ENCODE data around the gene CIC. TPM values are rescaled to one million over a fixed set of nuclear protein-coding genes. Genes with fewer than 3 reads are reported as not detected.

CIC gene
- 10 to 100 TPM; 53.9 to 60.4 TPM for total RNA-seq
- 2.7 TPM for polyA plus RNA-seq

GRCh38 chr19:42268704-42269477, at the start of gene CIC:
TSS of gene CIC (plus strand) at chr19:42269252. CDS start at chr19:42271784, 2,532 bp downstream.
- H3K36me3 Mint-ChIP-seq: peaks cover 0 to 23% (median 0%) of the 10 kb centered on the region in 3 donors
- Histone ChIP-seq H3K4me1 (ENCODE audit: insufficient read depth, low read length) (peaks cover 29% of the 10 kb centered on the region), H3K4me3 (ENCODE audit: low read length) (peak within 1 kb of the TSS; percentile 72), H3K27me3 (ENCODE audit: insufficient read depth, low read length, poor library complexity, severe bottlenecking) (no peaks in the 10 kb centered on the region), H3K9me3 (ENCODE audit: low read length) (no peaks in the 10 kb centered on the region), H3K27ac (ENCODE audit: low read depth, low read length) (peak within 1 kb of the TSS; percentile 98), H3K36me3 (ENCODE audit: insufficient read depth, low read length) (no peaks in the 10 kb centered on the region)
- H3K27ac Mint-ChIP-seq: peak within 1 kb of the TSS in 6 of 8 donors; percentile 95 to 100 (median 98)
- ChIA-PET POLR2A (interaction anchor here (1.0 to 2.5 kb wide), 4 partner anchors 10 to 26 kb away, joined by 5 to 13 read pairs (median 6); partner anchors contain the start of gene GSK3A), CTCF (interaction anchor here (1.0 to 2.5 kb wide), 3 partner anchors 11 to 160 kb away, joined by 4 to 6 read pairs (median 4); no protein-coding TSS in a partner anchor)
- H3K4me3 Mint-ChIP-seq: peak within 1 kb of the TSS in 3 of 7 donors; percentile 83 to 91 (median 89)
- no peaks in the 10 kb centered on the region for H3K9me3 Mint-ChIP-seq
- peak; percentile 99 to 100 (median 99) for DNase-seq
- H3K4me1 Mint-ChIP-seq: peaks cover 21 to 32% (median 27%) of the 10 kb centered on the region in 3 donors
- peaks cover 0 to 4% of the 10 kb centered on the region in 2 donors for H3K27me3 Mint-ChIP-seq

- Mint-ChIP-seq H3K36me3 (peaks cover 3 to 41% (median 4%) of the 10 kb centered on the region in 3 donors), H3K27ac (peak within 1 kb of the TSS; percentile 95 to 99 (median 96)), H3K4me3 (peak within 1 kb of the TSS; percentile 94 to 100 (median 97)), H3K4me1 (peaks cover 45 to 62% (median 50%) of the 10 kb centered on the region in 3 donors), H3K9me3 (peaks cover 0 to 1% (median 0%) of the 10 kb centered on the region in 5 donors), H3K27me3 (peaks cover 0 to 3% of the 10 kb centered on the region in 2 donors)
- ChIA-PET CTCF (interaction anchor here (0.8 to 2.1 kb wide), 8 partner anchors 13 to 87 kb away, joined by 3 to 11 read pairs (median 4); partner anchors contain the start of genes GSK3A and POU2F2), POLR2A (interaction anchor here (0.6 to 2.4 kb wide), 7 partner anchors 18 to 85 kb away, joined by 3 to 10 read pairs (median 5); partner anchors contain the start of gene GSK3A)
- peak within 1 kb of the TSS; percentile 99 for H3K27ac ChIP-seq (ENCODE audit: low read depth, low read length)
- peaks cover 46% of the 10 kb centered on the region for H3K4me1 ChIP-seq (ENCODE audit: insufficient read depth, low read length)
- DNase-seq: peak; percentile 96 to 98 (median 96)
- H3K27me3 ChIP-seq (ENCODE audit: insufficient read depth, low read length, poor library complexity, severe bottlenecking): no peaks in the 10 kb centered on the region
- peaks cover 6% of the 10 kb centered on the region for H3K36me3 ChIP-seq (ENCODE audit: insufficient read depth, low read length)
- peak within 1 kb of the TSS; percentile 75 for H3K4me3 ChIP-seq (ENCODE audit: low read length)
- no peaks in the 10 kb centered on the region for H3K9me3 ChIP-seq (ENCODE audit: low read length)
Observed at GRCh38 chr19:42219812-42220750, 49.0 kb upstream of the CIC start, which contains the start of gene ZNF526. TSS of gene ZNF526 (plus strand) at chr19:42220312. CDS start at chr19:42224404, 4,092 bp downstream.

- DNase-seq: no peak
- no peaks in the 10 kb centered on the region for H3K27me3 ChIP-seq (ENCODE audit: insufficient read depth, low read length, poor library complexity, severe bottlenecking)
- H3K27ac Mint-ChIP-seq: peak overlapping the region; percentile 78 to 99 (median 96)
- peak overlapping the region; percentile 94 to 100 (median 97) for H3K4me3 Mint-ChIP-seq
- peaks cover 0 to 1% (median 0%) of the 10 kb centered on the region in 5 donors for H3K9me3 Mint-ChIP-seq
- H3K27me3 Mint-ChIP-seq: peaks cover 0 to 3% of the 10 kb centered on the region in 2 donors
- H3K4me1 Mint-ChIP-seq: peaks cover 39 to 56% (median 44%) of the 10 kb centered on the region in 3 donors
- H3K9me3 ChIP-seq (ENCODE audit: low read length): no peaks in the 10 kb centered on the region
- H3K4me1 ChIP-seq (ENCODE audit: insufficient read depth, low read length): peaks cover 40% of the 10 kb centered on the region
- peaks cover 3 to 40% (median 4%) of the 10 kb centered on the region in 3 donors for H3K36me3 Mint-ChIP-seq
- H3K4me3 ChIP-seq (ENCODE audit: low read length): peak overlapping the region; percentile 75
- H3K27ac ChIP-seq (ENCODE audit: low read depth, low read length): peak overlapping the region; percentile 99
- H3K36me3 ChIP-seq (ENCODE audit: insufficient read depth, low read length): peaks cover 3% of the 10 kb centered on the region
- ChIA-PET CTCF (interaction anchor here (1.2 to 2.1 kb wide), 5 partner anchors 17 to 88 kb away, joined by 3 to 11 read pairs (median 4); partner anchors contain the start of genes GSK3A and POU2F2), POLR2A (interaction anchor here (0.6 to 2.4 kb wide), 6 partner anchors 18 to 84 kb away, joined by 3 to 10 read pairs (median 4); partner anchors contain the start of gene GSK3A)
Observed at GRCh38 chr19:42220751-42221097, 48.3 kb upstream of the CIC start.

- Histone ChIP-seq H3K27me3 (ENCODE audit: insufficient read depth, low read length, poor library complexity, severe bottlenecking) (no peaks in the 10 kb centered on the region), H3K4me1 (ENCODE audit: insufficient read depth, low read length) (peaks cover 10% of the 10 kb centered on the region), H3K36me3 (ENCODE audit: insufficient read depth, low read length) (peaks cover 23% of the 10 kb centered on the region), H3K4me3 (ENCODE audit: low read length) (no peak overlapping the region), H3K27ac (ENCODE audit: low read depth, low read length) (no peak overlapping the region), H3K9me3 (ENCODE audit: low read length) (no peaks in the 10 kb centered on the region)
- CTCF ChIA-PET: no interaction called here
- DNase-seq: no peak
- H3K9me3 Mint-ChIP-seq: no peaks in the 10 kb centered on the region
- H3K4me3 Mint-ChIP-seq: no peak overlapping the region
- POLR2A ChIA-PET: interaction anchor here (1.1 kb wide), 1 partner anchor 38 kb away, joined by 3 read pairs; no protein-coding TSS in a partner anchor
- H3K36me3 Mint-ChIP-seq: peaks cover 3 to 64% (median 10%) of the 10 kb centered on the region in 3 donors
- H3K27me3 Mint-ChIP-seq: no peaks in the 10 kb centered on the region
- H3K4me1 Mint-ChIP-seq: peaks cover 26 to 51% (median 45%) of the 10 kb centered on the region in 3 donors
- H3K27ac Mint-ChIP-seq: peak overlapping the region in 3 of 8 donors; percentile 20 to 87 (median 80)
Observed at GRCh38 chr19:42224940-42225717, 43.9 kb upstream of the CIC start.

- Histone ChIP-seq H3K27ac (ENCODE audit: low read depth, low read length) (no peak overlapping the region), H3K27me3 (ENCODE audit: insufficient read depth, low read length, poor library complexity, severe bottlenecking) (no peaks in the 10 kb centered on the region), H3K9me3 (ENCODE audit: low read length) (no peaks in the 10 kb centered on the region), H3K4me3 (ENCODE audit: low read length) (no peak overlapping the region), H3K36me3 (ENCODE audit: insufficient read depth, low read length) (peaks cover 25% of the 10 kb centered on the region), H3K4me1 (ENCODE audit: insufficient read depth, low read length) (peaks cover 6% of the 10 kb centered on the region)
- ChIA-PET POLR2A (interaction anchor here (0.6 to 1.1 kb wide), 3 partner anchors 16 to 473 kb away, joined by 3 to 6 read pairs (median 4); partner anchors contain the start of gene GSK3A), CTCF (interaction anchor here (1.0 kb wide), 1 partner anchor 14 kb away, joined by 3 read pairs; no protein-coding TSS in a partner anchor)
- no peaks in the 10 kb centered on the region for H3K9me3 Mint-ChIP-seq
- peaks cover 20 to 44% (median 38%) of the 10 kb centered on the region in 3 donors for H3K4me1 Mint-ChIP-seq
- H3K4me3 Mint-ChIP-seq: no peak overlapping the region
- DNase-seq: no peak
- H3K27ac Mint-ChIP-seq: peak overlapping the region in 2 of 8 donors; percentile 15 to 56
- no peaks in the 10 kb centered on the region for H3K27me3 Mint-ChIP-seq
- peaks cover 3 to 66% (median 10%) of the 10 kb centered on the region in 3 donors for H3K36me3 Mint-ChIP-seq
Observed at GRCh38 chr19:42225718-42226292, 43.2 kb upstream of the CIC start.

- CTCF ChIA-PET: interaction anchor here (1.0 kb wide), 1 partner anchor 12 kb away, joined by 3 read pairs; no protein-coding TSS in a partner anchor
- Mint-ChIP-seq H3K4me3 (no peak overlapping the region), H3K27ac (peak overlapping the region in 3 of 8 donors; percentile 3 to 47 (median 41)), H3K9me3 (no peaks in the 10 kb centered on the region), H3K36me3 (peaks cover 3 to 77% (median 11%) of the 10 kb centered on the region in 3 donors), H3K27me3 (no peaks in the 10 kb centered on the region), H3K4me1 (peaks cover 18 to 40% (median 35%) of the 10 kb centered on the region in 3 donors)
- no peaks in the 10 kb centered on the region for H3K27me3 ChIP-seq (ENCODE audit: insufficient read depth, low read length, poor library complexity, severe bottlenecking)
- no peaks in the 10 kb centered on the region for H3K4me1 ChIP-seq (ENCODE audit: insufficient read depth, low read length)
- H3K27ac ChIP-seq (ENCODE audit: low read depth, low read length): no peak overlapping the region
- DNase-seq: no peak
- POLR2A ChIA-PET: interaction anchor here (1.0 kb wide), 1 partner anchor 15 kb away, joined by 4 read pairs; the partner anchor contains the start of gene GSK3A
- no peak overlapping the region for H3K4me3 ChIP-seq (ENCODE audit: low read length)
- H3K9me3 ChIP-seq (ENCODE audit: low read length): no peaks in the 10 kb centered on the region
- peaks cover 31% of the 10 kb centered on the region for H3K36me3 ChIP-seq (ENCODE audit: insufficient read depth, low read length)
Observed at GRCh38 chr19:42226886-42227285, 42.2 kb upstream of the CIC start.

All from CD8-positive, alpha-beta memory T cell (primary cell).